GM19239 (cell line): Measurements from ENCODE around the gene CIC.
"Not testable (repeated sequence)": the region's sequence is repeated elsewhere in the genome, so short reads cannot be mapped to it uniquely, and the experiment has no call there.

ENCODE experiments used
- DNase-seq: peaks from one replicate; pipeline ENCODE4 v3.0.0; 2011; ENCODE audit warnings: low spot score; ENCODE audit not compliant: insufficient read length
- FAIRE-seq: peaks from 2 replicates; lab custom pipeline; 2011; peaks lifted over from hg19 to GRCh38; lab: Jason Lieb, UNC

The CIC gene

DNA sequence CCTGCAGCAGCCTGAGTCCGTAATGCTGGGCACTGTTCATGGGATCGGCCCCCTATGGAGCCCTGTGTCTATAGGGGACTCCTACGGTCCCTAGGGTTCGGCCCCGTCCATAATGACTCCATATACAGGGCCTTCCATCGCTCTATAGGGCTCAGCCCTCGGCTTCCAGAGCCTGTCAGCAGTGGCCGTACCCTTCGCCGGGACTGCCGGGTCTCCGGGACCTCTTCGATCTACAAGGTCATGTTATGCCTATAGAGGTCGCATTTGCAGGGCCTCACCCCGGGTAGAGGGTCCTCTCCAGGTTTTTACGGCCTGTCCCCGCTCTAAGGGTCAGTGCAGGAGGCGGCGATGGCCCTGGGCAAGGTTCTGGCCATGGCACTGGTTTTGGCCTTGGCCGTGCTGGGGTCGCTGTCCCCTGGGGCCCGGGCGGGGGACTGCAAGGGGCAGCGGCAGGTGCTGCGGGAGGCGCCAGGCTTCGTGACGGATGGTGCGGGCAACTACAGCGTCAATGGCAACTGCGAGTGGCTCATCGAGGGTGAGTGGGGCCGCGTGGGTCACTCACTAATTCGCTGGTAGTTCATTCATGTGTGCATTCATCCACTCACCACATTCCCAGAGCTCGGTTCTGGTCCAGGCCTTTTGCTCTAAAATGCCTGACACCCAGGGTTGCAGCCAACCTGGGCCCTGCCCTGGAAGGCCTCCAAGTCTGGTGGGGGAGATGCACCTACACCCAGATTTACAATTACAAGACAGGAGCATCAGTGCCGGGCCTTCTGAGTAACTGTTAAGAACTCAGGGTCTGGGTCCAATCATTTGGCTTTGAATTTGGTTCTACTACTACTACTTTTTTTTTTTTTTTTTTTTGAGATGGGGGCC, 57.1 kb downstream of the CIC start:
- peak; percentile 59 for FAIRE-seq
- DNase-seq = no peak

DNA sequence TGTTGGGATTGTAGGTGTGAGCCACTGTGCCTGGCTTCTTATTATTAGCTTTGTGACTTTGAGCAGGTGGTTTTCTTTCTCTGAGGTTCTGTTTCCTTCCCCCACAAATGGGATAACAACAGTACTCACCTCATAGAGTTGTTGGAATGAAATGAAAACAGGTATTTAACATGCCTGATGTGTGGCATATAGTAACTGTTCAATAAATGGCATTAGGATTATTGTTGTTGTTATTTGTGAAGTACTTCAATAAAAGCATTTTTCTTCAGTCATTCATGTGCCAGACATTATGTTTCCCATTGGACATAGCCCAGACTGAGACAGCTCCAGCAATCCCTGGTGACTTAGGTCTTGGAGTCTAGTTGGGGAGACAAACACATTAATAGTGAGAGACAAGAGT, 57.9 kb downstream of the CIC start:
- DNase-seq = no peak
- no peak for FAIRE-seq

DNA sequence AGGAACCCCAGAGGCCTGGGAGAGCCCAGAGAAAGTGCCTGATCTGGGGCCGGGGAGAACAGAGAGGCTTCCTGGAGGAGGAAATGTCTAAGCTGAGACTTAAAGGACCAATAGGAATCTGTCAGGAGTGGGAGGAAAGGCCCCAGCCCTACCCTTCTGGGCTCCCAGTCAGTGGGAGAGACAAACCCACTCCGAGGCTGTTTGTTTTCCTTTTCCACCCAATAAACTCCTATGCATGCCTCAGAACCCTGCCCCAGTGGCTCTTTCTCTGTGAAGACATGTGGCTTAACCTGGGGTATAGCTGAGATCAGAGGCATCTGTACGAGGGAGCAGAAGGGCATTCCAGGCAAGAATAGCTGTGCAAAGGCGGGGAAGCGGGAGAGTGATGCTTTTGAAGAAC, 58.3 kb downstream of the CIC start:
- no peak for DNase-seq
- FAIRE-seq = no peak

DNA sequence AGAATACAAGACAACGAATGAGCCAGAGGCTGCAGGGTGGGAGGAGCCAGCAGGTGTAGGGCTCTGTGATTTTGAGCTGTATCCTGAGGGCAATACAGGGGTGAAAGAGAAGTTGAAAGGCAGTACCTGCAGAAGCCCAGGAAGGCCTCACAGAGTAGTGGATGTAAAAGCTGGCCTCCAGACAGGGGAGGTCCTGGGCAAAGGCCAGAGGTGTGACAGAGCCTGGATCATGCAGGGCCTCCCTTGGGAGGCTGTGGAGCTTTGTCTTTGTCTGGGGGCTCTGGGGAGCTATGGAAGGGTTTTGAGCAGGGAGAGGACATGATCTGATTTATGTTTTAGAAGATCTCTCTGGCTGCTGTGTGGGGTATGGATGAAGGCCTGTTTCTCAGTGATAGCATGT, 59.1 kb downstream of the CIC start:
- FAIRE-seq = no peak
- no peak for DNase-seq

DNA sequence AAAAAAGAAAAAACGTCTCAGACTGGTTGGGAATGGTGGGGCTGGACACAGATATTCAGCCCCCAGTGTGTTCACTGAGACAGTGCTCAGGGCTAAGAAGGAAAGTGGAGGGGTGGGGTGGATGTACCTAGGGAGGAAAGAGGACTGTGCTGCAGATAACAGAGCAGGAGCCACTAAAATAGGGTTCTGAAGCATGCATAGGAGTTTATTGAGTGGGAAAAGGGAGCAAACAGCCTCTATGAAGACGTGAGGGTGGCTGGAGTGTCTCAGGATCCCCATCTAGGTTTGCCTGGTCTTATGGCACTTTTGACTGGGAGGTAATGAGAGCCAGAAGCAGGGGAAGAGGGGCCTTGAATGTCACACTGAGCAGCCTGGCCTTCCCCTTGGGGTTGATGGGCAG, 59.8 kb downstream of the CIC start:
- FAIRE-seq (no peak), DNase-seq (no peak)

DNA sequence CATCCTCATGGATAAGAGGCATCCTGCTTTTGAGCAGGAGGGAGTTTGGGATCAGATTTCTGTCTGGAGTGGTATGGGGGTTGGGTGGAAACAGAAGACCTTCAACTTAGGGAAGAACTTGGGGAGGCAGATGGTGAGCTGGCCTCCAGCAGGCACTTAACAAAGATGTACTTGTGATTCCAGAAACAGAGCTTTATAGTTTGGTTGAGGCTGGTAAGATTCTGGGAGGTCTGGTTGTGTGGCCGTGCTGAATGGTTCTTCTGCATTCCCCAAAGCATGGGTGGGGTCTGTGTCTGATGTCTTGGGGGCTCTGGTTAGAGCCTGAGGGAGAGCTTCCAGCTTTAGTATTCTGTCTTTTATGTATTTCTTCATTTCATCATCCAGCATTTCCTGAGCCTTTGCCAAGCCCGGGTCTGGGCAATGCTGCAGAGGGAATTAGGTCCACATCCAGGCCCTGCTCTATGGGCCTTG, 61.2 kb downstream of the CIC start:
- DNase-seq (no peak), FAIRE-seq (no peak)

DNA sequence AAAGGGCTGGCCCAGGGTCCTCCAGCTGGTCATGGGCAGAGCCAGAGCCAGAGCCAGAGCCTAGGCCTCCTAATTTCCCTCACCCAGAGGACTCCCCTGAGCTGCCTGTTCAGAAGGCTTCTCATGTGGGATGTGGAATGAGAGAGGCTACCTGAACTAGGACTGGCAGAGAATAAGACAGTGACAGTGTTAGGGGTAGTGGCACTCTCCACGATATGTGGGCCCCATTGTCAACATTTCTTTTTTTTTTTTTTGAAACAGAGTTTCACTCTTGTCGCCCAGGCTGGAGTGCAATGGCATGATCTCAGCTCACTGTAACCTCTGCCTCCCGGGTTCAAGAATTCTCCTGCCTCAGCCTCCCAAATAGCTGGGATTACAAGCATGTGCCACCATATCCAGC, 62.3 kb downstream of the CIC start:
- not testable (repeated sequence) for DNase-seq, FAIRE-seq

DNA sequence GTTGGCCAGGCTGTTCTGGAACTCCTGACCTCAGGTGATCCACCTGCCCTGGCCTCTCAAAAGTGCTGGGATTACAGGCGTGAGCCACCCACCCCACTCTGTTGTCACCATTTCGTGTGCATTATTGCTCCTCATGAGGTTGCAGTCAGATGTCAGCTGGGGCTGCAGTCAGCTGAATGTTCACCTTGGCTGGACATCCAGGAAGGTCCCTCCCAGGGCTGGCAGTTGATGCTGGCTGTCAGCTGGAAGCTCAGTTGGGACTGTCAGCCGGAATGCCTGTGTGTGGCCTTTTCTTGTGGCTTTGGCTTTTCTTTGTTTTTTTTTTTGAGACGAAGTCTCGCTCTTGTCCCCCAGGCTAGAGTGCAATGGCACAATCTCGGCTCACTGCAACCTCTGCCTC, 63.0 kb downstream of the CIC start:
- FAIRE-seq (no peak), DNase-seq (no peak)

DNA sequence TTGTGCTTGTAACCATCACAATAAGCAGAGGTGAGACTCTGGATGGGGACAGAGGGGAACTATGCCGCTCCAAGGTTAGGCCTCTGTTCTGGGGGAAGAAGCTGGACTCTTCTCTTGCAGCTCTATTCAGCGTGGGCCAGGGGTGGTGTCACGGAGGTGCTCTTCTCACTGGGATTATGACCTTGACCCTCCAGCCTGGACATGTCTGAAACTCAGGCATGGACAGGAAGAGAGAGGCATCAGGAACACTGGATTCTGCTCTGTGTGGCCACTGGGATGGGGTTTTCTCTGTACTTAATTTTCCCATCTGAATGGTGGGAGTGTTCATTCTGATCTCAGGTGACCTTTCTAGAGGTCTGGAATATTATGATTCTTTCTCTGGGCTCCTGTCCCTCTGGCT, 64.0 kb downstream of the CIC start:
- DNase-seq (no peak), FAIRE-seq (no peak)

DNA sequence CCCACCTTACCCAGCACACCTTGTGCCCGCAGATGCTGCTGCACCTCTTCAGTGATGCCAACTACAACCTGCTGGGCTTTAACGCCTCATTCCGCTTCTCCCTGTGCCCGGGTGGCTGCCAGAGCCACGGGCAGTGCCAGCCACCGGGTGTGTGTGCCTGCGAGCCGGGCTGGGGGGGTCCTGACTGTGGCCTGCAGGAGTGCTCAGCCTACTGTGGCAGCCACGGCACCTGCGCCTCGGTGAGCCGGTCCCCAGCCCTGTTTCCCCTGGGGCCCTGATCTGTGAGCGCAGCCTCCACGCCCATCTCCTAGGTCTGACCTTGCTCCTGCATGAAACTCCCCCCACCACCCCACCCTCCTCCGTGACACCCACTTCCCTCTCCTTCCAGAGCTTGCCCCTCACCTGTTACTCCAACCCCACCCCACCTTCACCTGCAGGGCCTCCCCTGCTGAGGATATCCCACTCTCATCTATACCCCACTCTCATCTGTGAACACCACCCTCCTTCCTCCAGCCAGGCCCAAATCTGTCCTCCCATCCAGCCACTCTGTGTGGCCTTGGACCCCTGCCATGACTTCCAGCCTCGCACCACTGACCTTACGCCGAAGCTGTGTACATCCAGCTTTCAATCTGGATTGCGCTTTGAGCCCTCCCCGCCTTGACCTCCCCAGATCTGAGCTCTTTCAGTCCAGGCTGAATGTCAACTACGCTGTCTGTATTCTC, 65.1 kb downstream of the CIC start:
- no peak for DNase-seq
- no peak for FAIRE-seq

DNA sequence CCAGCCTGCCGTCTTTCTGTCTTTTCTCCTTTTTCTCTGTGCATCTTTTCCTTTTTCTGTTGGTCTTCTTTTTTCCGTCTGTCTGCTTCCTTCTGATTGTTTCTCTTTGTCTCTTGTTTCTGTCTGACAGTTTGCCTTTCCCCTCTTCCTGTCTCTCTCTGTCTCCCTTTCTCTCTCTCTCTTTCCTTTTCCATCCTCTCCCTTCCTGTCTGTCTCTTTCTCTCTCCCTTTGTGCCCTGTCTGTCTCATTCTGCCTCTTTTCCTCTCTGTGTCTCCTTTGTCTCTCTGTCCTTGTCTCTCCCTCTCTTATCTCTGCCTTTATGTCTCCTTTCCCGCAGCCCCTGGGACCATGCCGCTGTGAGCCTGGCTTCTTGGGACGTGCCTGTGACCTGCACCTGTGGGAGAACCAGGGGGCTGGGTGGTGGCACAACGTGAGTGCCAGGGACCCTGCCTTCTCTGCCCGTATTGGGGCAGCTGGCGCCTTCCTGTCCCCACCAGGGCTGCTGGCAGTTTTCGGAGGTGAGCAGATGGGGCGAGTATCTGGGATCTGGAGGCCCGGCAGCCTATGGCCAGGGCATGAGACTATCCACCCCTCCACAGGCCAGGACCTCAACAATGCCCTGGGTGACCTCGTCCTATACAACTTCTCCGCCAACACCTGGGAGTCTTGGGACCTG, 65.8 kb downstream of the CIC start:
- FAIRE-seq (no peak), DNase-seq (no peak)

DNA sequence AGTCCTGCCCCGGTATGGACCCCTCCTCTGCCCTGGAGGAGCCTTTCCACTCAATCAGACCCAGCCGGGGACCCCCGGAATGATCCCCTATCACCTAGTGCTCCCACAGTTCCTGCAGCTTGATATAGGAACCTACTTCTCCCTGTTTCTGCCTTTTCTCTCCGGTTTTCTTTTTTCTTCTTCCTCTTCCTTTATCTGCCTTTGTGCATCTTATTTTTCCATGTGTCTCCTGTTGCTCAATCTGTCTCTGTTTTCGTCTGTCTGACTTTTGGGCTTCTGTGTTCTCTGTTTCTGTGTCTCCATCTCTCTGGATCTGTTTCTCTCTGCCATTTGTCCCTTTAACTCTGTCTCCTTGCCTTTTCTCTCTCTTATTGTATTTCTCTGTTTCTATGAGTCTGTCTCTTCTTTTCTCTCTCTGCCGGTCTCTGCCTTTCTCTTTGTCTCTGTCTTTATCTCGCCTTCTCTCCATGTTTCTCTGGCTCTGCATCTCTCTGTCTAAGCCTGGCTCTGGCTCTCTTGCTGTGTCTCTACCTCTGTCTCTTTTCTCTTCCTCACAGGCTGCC, 66.4 kb downstream of the CIC start:
- FAIRE-seq = no peak
- no peak for DNase-seq

DNA sequence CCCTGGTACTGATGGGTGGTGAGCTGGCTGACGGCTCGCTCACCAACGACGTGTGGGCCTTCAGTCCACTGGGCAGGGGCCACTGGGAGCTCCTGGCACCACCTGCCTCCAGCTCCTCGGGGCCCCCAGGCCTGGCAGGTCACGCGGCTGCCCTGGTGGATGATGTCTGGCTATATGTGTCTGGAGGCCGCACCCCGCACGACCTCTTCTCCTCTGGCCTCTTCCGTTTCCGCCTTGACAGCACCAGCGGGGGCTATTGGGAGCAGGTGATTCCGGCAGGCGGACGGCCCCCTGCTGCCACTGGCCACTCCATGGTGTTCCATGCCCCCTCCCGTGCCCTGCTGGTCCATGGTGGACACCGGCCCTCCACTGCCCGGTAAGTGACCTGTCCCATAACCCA, 66.9 kb downstream of the CIC start:
- no peak for DNase-seq
- FAIRE-seq = no peak

DNA sequence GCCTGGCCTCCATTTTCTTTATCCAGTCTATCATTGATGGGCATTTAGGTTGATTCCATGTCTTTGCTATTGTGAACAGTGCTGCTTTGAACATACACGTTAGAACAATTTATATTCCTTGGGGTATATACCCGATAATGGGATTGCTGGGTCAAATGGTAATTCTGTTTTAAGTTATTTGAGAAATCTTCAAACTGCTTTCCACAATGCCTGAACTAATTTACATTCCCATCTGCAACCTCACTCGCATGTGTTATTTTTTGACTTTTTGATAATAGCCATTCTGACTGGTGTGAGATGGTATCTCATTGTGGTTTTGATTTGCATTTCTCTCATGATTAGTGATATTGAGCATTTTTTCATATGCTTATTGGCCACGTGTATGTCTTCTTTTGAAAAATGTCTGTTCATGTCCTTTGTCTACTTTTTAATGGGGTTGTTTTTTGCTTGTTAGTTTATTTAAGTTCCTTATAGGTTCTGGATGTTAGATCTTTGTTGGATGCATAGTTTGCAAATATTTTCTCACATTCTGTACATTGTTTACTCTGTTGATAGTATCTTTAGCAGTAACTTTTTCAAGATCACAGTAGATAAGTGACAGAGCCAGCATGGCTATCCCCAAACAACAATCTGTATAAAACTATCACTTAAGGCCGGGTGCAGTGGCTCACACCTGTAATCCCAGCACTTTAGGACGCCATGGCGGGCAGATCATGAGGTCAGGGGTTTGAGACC, 70.2 kb downstream of the CIC start:
- FAIRE-seq, DNase-seq: not testable (repeated sequence)

DNA sequence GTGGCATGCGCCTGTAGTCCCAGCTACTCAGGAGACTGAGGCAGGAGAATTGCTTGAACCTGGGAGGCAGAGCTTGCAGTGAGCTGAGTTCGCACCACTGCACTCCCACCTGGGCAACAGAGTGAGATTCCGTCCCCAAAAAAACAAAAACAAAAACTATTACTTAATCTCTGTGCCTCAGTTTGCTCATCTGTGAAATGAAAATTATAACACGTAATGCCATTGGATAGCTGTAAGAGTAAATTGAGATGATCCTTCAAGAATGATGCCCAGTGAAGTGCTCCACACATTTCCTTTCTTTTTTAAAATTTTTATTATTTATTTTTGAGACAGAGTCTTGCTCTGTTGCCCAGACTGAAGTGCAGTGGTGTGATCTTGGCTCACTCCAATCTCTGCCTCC, 70.9 kb downstream of the CIC start:
- FAIRE-seq, DNase-seq: not testable (repeated sequence)

DNA sequence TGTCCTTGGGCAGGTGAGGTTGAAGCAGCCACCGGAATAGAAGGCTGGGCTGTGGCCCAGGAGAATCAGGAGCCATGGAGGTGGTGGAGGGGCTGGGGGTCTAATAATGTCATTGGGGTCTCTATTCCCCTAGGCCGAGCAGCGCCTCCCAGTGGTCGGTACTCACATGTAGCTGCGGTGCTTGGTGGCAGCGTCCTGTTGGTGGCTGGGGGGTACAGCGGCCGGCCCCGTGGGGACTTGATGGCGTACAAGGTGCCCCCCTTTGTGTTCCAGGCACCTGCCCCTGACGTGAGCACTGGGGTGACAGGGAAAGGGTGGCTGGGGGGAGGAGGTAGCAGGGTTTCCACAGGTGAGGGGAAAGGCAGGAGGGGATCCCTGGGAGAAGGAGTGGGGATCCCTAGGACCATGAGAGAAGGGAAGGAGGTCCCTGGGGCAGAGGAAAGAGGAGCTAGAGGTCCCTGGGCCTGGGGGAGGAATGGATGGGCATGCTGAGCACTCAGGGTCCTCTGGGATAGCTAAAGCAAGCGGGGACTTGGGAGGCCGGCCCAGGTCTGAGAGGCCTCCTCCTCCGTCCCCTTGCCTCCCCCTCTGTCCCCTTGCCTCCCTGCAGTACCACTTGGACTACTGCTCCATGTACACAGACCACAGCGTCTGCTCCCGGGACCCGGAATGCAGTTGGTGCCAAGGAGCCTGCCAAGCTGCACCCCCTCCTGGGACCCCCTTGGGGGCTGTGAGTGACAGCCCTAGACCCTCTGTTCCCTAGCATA, 74.5 kb downstream of the CIC start:
- no peak for FAIRE-seq
- no peak for DNase-seq

DNA sequence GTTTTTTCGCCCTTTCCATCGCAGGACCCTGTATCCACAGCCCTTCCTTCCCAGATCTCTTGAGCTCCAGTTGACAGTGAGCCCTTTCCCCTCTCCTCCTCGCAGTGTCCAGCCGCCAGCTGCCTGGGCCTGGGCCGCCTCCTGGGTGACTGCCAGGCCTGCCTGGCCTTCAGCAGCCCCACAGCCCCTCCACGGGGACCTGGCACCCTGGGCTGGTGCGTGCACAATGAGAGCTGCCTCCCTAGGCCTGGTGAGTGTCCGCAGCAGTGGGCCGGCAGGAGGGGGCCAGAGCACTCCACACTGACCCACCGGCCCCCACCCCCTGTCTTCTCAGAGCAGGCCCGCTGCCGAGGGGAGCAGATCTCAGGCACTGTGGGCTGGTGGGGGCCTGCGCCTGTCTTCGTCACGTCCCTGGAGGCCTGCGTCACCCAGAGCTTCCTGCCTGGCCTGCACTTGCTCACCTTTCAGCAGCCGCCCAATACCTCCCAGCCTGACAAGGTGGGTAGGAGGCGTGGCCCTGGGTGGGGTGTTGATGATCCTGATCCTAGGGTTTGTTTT, 75.4 kb downstream of the CIC start:
- DNase-seq = no peak
- no peak for FAIRE-seq
